Fibroblast of the aortic adventitia (primary cell): ENCODE data around the gene SLC2A4. TPM values are rescaled to one million over a fixed set of nuclear protein-coding genes. Genes with fewer than 3 reads are reported as not detected.

Experiments used
- DNase-seq: peaks from one replicate; pipeline ENCODE4 v3.0.0-alpha.2; 2010; ENCODE audit warnings: low read depth
- H3K4me3 ChIP-seq: 2 replicates; pipeline ENCODE4 v1.5.1; 2011; ENCODE audit warnings: low read depth, mild to moderate bottlenecking, control low read depth, low read length, moderate library complexity
- total RNA-seq: library from RNA; depleted of rRNA; stranded (reverse); fragments of >200 nt; gene quantifications from 2 replicates; pipeline ENCODE4 v1.2.3, GENCODE V29; 2012; ENCODE audit warnings: low replicate concordance
- TF ChIP-seq, protein P1 (sequence below): IDR thresholded peaks from 2 replicates; pipeline ENCODE4 v1.5.1; 2011; ENCODE audit warnings: mild to moderate bottlenecking, low read length, control low read depth, inconsistent platforms; ENCODE audit not compliant: insufficient read depth

Gene SLC2A4
- total RNA-seq, 1 donor = 0.18 TPM

DNA sequence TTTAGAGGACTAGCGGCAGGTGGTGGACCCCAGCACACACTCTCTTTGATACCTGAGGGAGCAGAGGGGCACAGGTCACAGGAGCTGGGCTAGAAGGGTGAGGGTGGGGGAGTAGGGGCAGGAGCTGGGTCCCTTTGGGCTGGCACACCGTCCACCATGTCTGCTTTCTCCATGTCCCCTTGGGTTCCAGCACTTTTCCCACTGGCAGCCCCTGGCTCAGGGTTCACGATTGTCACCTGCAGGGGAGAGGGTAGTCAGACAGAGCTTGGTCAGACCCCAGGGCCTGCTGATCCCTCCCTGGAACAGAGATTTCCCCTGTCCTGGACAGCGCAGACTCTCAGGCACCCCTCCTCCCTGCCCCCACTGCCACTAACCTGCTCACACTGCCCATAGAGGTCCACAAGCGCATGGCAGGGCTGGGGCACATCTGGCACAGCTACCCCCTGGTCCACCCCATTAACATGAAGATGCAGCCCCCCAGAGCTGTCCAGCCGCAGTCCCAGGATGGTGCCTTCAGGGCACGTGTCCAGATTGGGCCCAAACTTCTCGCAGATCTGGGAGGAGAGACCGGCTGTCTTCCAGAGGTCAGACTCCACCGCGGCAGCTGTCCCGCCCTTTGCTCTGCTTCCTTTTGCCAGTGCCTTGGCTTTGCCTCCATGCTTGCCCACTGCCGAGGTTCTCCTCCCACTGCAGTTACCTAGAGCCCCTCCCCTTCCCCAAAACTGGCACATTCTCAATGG lies 36.8 kb downstream of the SLC2A4 start:
- TF ChIP-seq, protein P1, sequence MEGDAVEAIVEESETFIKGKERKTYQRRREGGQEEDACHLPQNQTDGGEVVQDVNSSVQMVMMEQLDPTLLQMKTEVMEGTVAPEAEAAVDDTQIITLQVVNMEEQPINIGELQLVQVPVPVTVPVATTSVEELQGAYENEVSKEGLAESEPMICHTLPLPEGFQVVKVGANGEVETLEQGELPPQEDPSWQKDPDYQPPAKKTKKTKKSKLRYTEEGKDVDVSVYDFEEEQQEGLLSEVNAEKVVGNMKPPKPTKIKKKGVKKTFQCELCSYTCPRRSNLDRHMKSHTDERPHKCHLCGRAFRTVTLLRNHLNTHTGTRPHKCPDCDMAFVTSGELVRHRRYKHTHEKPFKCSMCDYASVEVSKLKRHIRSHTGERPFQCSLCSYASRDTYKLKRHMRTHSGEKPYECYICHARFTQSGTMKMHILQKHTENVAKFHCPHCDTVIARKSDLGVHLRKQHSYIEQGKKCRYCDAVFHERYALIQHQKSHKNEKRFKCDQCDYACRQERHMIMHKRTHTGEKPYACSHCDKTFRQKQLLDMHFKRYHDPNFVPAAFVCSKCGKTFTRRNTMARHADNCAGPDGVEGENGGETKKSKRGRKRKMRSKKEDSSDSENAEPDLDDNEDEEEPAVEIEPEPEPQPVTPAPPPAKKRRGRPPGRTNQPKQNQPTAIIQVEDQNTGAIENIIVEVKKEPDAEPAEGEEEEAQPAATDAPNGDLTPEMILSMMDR = no peak
- no peak for DNase-seq
- no peak overlapping the region for H3K4me3 ChIP-seq

DNA sequence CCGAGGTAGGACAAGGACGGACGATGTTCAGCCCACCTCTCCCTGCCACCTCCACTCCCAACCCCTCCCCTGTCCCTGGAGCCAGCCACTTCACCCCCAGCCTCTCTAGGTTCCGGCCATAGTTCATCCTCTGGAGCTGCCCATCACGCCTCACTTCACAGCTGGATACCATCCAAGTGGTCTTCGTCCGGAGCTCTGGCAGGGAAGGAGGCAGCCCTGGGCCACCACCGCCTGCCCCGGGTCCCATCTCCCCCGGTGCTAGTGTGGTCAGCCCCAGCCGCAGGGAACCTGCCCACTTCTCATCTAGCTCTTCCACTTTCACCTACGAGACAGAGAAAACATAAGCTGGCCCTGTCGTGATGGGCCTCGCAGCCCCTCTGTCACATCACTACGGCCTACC lies 39.9 kb downstream of the SLC2A4 start:
- TF ChIP-seq, protein P1 = no peak
- H3K4me3 ChIP-seq = no peak overlapping the region
- DNase-seq = no peak

DNA sequence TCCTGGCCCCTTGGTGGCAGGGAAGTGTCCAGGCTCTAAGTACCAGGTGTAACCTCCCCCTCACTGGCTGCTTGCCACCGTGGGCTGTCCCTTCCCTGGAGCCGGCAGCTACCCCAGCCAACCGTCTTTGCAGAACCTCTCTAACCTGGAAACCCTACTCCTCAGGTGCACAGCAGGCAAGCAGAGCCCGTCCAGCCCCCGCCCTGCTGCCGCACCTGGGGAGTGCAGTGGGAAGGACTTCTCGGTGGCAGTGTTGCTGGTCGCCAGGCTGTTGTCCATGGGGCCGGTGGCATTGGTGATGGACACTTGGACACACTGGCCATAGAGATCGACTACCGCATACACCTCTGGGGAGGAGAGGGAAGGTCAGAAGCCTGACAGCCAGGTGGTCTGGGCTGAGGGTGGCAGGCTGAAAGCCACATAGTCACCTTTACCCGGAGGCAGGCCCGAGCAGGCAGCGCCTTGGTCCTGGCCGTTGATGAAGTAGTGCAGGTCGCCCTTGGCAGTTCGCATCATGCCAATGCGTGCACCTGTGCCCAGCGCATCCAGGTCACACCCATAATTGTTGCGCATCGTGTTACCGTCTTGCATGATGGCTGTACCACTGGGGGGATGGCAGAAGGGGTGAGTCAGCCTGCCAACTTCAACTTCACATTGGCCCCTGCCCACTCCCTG lies 41.1 kb downstream of the SLC2A4 start:
- TF ChIP-seq, protein P1 = no peak
- DNase-seq = no peak
- H3K4me3 ChIP-seq = no peak overlapping the region

DNA sequence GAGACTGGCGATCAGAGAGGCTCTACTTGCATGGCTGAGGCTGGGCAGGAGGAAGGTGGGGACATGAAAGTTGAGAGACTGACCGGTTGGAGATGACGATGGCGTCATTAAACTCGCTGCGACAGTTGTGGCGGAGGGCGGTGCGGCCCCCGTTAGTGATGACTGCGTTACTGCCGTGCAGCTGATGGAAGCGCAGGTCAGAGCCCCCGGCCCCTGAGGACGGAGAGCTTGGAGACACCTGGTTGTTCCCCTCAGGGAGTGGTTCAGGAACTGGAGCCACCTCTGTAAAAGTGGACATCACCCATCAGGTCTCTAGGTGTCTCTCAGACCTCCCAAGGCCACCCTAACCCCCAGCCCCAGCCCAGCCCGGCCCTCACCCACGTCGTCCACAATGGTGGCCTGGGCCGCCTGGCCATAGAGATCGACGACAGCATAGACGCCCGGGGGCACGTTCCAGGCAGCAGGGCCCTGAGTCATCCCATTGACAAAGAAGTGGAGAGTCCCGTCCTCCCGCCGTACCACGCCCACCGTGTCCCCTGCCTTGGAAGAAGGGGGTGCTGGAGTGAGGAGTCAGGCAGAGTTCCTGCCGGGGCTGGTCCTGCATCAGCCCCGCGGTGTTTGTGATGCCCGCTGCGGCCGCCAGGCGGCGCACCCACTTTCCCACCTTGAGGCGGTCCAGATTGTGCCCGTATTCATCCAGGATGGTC lies 42.4 kb downstream of the SLC2A4 start:
- H3K4me3 ChIP-seq = no peak overlapping the region
- TF ChIP-seq, protein P1 = peak; percentile 92
- DNase-seq = peak; percentile 31

DNA sequence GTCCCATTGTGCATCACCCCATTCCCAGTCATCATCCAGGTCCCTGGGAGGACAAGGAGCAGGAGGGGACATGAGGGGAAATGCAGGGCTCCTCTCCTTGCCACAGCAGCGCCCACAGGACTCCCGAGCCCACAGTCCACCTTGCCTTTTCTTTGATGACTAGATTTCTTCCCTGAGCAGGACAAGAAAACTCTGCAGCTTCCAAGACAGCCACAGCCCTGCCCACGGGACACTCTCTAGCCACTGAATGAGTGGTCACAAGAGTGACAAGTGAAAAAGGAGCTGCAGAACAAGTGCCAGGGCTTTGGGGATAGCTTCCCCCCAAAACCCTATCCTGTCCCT lies 42.9 kb downstream of the SLC2A4 start:
- DNase-seq = no peak
- TF ChIP-seq, protein P1 = no peak
- no peak overlapping the region for H3K4me3 ChIP-seq

DNA sequence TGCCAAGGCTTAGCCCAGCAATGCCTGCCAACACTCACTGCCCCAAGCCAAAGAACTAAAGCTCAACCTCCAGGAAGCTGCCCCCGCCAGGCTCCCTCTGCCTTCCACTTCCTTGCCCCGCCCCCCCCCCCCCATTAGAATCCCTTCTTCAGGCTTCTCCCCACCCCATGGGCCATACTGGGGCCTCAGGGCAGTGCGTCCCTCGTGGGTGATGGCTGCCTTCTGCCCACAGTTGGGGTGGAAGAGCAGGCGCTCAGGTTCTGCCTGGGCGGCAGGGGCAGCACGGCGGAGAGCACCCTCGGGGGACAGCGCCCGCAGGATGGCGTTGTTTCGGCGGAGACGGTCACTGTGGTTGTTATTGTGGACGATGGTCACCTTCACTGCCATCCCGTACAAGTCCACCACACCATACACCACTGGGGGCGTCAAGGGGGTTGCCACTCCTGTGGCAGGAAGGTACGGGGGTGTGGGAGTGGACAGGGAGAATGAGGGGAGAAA lies 43.6 kb downstream of the SLC2A4 start:
- TF ChIP-seq, protein P1 = no peak
- H3K4me3 ChIP-seq = no peak overlapping the region
- DNase-seq = no peak
